HepG2 (cell line): Measurements from ENCODE around the gene SERINC2. TPM values are rescaled to one million over a fixed set of nuclear protein-coding genes. Genes with fewer than 3 reads are reported as not detected.

Experiments used
- ATRX ChIP-seq: sonication (generic); formaldehyde crosslinking; IDR thresholded peaks from 2 replicates; pipeline ENCODE4 v1.4.0; 2020; ENCODE audit warnings: missing genetic modification reagents, borderline replicate concordance
- CEBPZ ChIP-seq: IDR thresholded peaks from 2 replicates; pipeline ENCODE4 v1.6.1; 2012; ENCODE audit warnings: low read length, improper control_type of control experiment
- LCORL ChIP-seq, 2 experiments: fragments of 450-650 bp in 1 of 2; sonication (generic) in 1 of 2; formaldehyde crosslinking in 1 of 2; IDR thresholded peaks; 2 replicates each; pipeline versions ENCODE4 v1.5.0 to v1.6.1; 2017 to 2020; ENCODE audit warnings: antibody characterized with exemption in 1 of 2, missing genetic modification reagents in 1 of 2
- NBN ChIP-seq: fragments of 450-650 bp; conservative IDR thresholded peaks from 2 replicates; pipeline ENCODE4 v1.6.1; 2017
- RERE ChIP-seq: IDR thresholded peaks from 2 replicates; pipeline ENCODE4 v1.6.1; 2016; ENCODE audit warnings: low read depth, missing genetic modification reagents, missing compliant biosample characterization
- RNF219 ChIP-seq: sonication (generic); formaldehyde crosslinking; IDR thresholded peaks from 2 replicates; pipeline ENCODE4 v1.5.0; 2020; ENCODE audit warnings: mild to moderate bottlenecking, missing genetic modification reagents
- SP1 ChIP-seq, 2 experiments: fragments of 450-650 bp in 1 of 2; sonication (generic) in 1 of 2; formaldehyde crosslinking in 1 of 2; IDR thresholded peaks; 2 replicates each; pipeline versions ENCODE4 v1.4.0 to v1.6.1; 2016 to 2020; ENCODE audit warnings: missing genetic modification reagents in 1 of 2
- ZNF501 ChIP-seq: sonication (generic); formaldehyde crosslinking; IDR thresholded peaks from 2 replicates; pipeline ENCODE4 v1.5.1; 2020; ENCODE audit warnings: mild to moderate bottlenecking, moderate library complexity, missing genetic modification reagents
- ZNF513 ChIP-seq: sonication (generic); formaldehyde crosslinking; conservative IDR thresholded peaks from 2 replicates; pipeline ENCODE4 v1.5.0; 2020; ENCODE audit warnings: missing genetic modification reagents
- ZNF574 ChIP-seq: sonication (generic); formaldehyde crosslinking; IDR thresholded peaks from 2 replicates; pipeline ENCODE4 v1.4.0; 2020; ENCODE audit warnings: missing genetic modification reagents
- ZNF720 ChIP-seq: sonication (generic); formaldehyde crosslinking; IDR thresholded peaks from 2 replicates; pipeline ENCODE4 v1.4.0; 2020; ENCODE audit warnings: missing genetic modification reagents
- ZNF746 ChIP-seq: sonication (generic); formaldehyde crosslinking; IDR thresholded peaks from 2 replicates; pipeline ENCODE4 v1.8.0; 2022; ENCODE audit warnings: mild to moderate bottlenecking, missing genetic modification reagents
- ZSCAN29 ChIP-seq: sonication (generic); formaldehyde crosslinking; conservative IDR thresholded peaks from 2 replicates; pipeline ENCODE4 v1.4.0; 2020; ENCODE audit warnings: mild to moderate bottlenecking, missing genetic modification reagents
- polyA plus RNA-seq, 8 experiments: library from polyadenylated mRNA; depleted of rRNA in 3 of 8; stranded (reverse) in 7 of 8; unstranded in 1 of 8; fragments of >200 nt; fragmentation: Illumina TruSeq in 4 of 8; extraction: Trizol in 4 of 8; gene quantifications; 2 replicates each; pipeline versions ENCODE4 v1.2.1 to v1.2.3, GENCODE V29; 2011 to 2016; ENCODE audit warnings: low read depth in 4 of 8, missing spikeins in 1 of 8, mixed read lengths in 1 of 8; ENCODE audit not compliant: insufficient read depth in 1 of 8
- total RNA-seq, 5 experiments: library from RNA; depleted of rRNA; stranded (reverse); fragments of >200 nt; fragmentation: Illumina TruSeq; extraction: Trizol; gene quantifications; 2 replicates each; pipeline ENCODE4 v1.2.3, GENCODE V29; 2016; ENCODE audit warnings: low read depth in 1 of 5

The SERINC2 gene
- total and polyA plus RNA-seq, 2 of the 13 experiments (the other 11 are each of a cell fraction or from before 2014, with no cell fraction given): 4.8 to 126 TPM

GRCh38 chr1:31421371-31422040 lies 8.5 kb downstream of the SERINC2 start (continued):
- no peak for TF ChIP-seq ZNF513
- TF ChIP-seq RERE (CRISPR knock-in tag): no peak
- TF ChIP-seq ZNF501 (CRISPR knock-in tag): 0 out of 2 replicates have a peak, but pooled peaks have one; percentile 37
- TF ChIP-seq NBN: no peak
- no peak for TF ChIP-seq ZNF574
- TF ChIP-seq SP1 (IDR thresholded peaks at IDR 0.05): no peak
- TF ChIP-seq SP1 (CRISPR knock-in tag; IDR thresholded peaks at IDR 0.05): no peak
- TF ChIP-seq LCORL (IDR thresholded peaks at IDR 0.05): no peak
- no peak for TF ChIP-seq LCORL (CRISPR knock-in tag; IDR thresholded peaks at IDR 0.05)
- TF ChIP-seq ATRX: no peak
- no peak for TF ChIP-seq ZNF746 (CRISPR knock-in tag)
- no peak for TF ChIP-seq ZSCAN29 (CRISPR knock-in tag)
- TF ChIP-seq CEBPZ: no peak
- no peak for TF ChIP-seq ZNF720 (CRISPR knock-in tag)
- no peak for TF ChIP-seq RNF219 (CRISPR knock-in tag)
